GM12872 (cell line): ENCODE measurements around the gene KCNC2.

ENCODE experiments used
- TF ChIP-seq, protein P1 (sequence below): IDR thresholded peaks from 3 replicates; pipeline ENCODE4 v1.5.1; 2011; ENCODE audit warnings: low read depth, mild to moderate bottlenecking, low read length, moderate library complexity; ENCODE audit not compliant: insufficient read depth

The KCNC2 gene

DNA sequence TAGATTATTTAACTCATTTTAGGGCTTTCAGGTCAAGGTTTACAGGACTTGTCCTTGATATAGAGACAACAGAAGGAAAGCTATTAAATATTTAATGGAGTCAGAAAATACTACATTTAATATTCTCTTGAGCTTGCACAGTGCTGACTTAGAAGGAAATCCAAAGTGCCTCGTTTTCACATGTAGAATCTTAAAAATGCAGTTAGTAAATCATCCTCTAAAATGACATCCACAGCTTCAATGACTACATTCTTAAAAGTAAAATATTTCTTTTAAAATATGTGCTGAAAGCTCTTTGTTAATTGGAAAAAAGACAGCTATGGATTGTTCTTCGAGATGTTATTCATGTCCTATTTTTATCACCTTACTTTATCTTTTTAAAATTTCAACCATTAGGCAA, 146.9 kb downstream of the KCNC2 start:
- TF ChIP-seq, protein P1, sequence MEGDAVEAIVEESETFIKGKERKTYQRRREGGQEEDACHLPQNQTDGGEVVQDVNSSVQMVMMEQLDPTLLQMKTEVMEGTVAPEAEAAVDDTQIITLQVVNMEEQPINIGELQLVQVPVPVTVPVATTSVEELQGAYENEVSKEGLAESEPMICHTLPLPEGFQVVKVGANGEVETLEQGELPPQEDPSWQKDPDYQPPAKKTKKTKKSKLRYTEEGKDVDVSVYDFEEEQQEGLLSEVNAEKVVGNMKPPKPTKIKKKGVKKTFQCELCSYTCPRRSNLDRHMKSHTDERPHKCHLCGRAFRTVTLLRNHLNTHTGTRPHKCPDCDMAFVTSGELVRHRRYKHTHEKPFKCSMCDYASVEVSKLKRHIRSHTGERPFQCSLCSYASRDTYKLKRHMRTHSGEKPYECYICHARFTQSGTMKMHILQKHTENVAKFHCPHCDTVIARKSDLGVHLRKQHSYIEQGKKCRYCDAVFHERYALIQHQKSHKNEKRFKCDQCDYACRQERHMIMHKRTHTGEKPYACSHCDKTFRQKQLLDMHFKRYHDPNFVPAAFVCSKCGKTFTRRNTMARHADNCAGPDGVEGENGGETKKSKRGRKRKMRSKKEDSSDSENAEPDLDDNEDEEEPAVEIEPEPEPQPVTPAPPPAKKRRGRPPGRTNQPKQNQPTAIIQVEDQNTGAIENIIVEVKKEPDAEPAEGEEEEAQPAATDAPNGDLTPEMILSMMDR, result no peak

DNA sequence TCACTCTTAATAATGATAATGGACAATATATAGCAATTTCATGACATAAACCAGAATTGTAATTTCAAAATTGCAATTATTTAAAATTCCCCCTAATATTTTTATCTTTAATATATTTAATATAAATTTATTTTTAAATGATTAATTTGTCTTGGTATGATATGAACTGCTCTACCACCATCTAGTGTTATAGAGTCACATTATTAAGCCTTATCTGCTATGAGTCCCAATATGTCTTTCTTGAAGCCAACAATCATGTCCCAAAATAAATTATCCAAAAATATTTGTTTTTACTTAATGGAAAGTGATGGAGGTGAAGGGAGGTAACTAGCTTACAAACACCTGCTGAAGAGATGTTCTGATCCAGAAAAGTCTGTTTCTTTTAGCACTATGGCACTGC, 151.4 kb downstream of the KCNC2 start:
- TF ChIP-seq, protein P1, result no peak

DNA sequence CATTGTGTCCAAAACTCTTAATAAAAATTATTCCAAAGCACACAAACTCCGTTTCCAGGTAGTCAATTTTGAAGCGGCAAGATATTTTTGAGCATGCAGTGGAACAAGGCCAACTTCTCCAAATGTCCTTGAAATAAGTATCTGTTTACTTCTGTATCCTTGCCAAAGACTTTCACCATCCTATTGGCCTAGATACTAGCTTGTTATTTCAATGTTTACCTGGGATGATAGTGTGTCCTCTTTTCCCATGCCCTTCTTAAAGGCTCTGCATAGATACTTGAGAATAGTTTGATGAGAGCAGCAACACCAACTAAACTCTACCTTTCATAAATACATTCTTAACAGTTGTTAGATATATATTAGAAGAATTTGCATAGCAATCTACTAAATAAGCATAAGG, 160.9 kb downstream of the KCNC2 start:
- TF ChIP-seq, protein P1, result no peak

DNA sequence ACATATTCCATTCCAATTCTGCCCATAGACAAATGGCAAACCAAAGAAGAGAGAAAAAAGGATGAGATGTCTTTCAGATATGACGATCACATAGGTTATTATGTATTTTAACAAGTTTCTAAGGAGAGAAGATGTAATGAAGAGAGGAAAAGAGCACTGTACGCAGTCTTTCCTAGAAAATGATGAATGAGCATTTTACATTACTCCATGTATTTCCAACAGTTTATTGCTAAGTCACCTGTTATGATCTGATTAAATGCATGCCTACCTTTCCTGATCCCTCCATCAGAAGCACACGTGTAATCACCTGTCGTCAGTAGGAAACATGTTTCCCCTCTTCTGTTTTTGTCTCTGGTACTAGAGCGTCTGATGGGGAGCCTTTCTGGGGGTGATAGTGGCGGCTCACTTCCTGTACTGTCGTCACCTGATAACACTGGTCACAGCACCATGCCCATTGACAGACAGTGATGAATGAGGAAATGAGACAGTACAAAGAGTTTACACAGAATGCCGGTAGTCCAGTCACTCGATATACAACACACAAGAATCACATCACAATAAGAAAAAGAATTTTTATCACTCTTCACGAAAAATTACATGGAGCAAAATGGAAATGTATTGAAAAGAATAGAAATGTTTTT, 161.6 kb downstream of the KCNC2 start:
- TF ChIP-seq, protein P1, result no peak

DNA sequence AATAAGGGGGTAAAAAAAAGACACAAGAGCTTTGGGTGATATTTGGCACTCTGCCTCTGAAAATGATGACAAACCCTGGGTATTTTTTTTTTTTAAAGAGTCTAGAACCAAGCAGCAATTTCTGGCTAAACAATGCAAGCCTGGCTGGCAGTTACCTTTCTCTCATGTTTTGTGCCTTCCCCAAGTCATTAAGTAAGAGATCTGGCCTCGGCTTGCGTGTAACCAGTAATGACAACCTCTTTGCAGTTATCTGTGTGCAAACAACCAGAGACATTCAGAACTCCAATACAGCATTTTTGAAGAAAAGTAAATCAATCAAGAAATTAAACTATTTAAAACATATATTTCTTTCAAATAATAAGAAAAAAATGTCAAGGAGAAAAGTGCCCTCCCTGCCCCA, 167.5 kb downstream of the KCNC2 start:
- TF ChIP-seq, protein P1, result no peak

DNA sequence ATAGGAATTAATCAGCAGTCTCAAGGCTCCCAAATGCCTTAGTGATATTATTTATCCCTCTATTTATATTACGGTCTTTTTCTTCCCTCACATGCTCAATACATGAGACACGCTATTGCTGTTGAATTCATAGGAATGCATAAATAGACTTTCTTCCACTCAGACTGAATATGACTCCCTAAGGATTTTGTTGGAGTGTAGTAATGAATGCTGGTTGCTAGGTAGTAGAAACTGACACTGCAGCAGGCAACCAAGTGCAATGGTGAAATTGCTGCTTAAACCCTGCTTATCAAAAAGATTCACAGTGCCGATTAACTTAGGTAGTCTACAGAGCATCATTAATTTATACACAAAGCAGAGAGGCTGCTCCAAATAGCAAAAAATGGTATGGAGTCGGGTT, 168.2 kb downstream of the KCNC2 start:
- TF ChIP-seq, protein P1, result no peak

DNA sequence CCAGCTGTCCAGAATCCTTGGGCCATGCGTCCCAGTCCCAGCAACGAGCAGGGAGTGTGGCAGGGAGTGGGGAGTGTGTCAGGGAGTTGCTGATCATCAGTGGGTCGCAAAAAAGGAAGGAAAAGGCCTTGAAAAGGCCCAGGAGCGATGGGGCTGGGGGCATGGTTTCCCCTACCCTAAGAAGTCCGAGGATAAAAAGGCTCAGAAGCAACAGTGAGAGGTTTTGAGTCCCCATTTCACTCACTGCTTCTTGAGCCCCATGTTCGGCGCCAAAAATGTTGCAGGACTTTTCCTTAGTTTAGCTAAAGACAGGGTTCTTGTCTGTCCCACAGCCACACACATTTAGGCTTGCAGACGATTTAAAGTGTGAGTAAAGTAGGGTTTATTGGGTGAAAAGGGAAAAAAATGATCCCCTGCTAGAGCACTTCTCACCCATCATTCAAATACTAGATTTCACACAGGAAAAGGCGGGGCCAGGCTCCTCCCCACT, 189.5 kb downstream of the KCNC2 start:
- TF ChIP-seq, protein P1, result no peak
